DMS79 (cell line): ENCODE data around the gene CDCA4.

Experiments
- DNase-seq: peaks from one replicate; lab custom pipeline; 2025; lab: John Stamatoyannopoulos, UW

CDCA4 gene

DNA sequence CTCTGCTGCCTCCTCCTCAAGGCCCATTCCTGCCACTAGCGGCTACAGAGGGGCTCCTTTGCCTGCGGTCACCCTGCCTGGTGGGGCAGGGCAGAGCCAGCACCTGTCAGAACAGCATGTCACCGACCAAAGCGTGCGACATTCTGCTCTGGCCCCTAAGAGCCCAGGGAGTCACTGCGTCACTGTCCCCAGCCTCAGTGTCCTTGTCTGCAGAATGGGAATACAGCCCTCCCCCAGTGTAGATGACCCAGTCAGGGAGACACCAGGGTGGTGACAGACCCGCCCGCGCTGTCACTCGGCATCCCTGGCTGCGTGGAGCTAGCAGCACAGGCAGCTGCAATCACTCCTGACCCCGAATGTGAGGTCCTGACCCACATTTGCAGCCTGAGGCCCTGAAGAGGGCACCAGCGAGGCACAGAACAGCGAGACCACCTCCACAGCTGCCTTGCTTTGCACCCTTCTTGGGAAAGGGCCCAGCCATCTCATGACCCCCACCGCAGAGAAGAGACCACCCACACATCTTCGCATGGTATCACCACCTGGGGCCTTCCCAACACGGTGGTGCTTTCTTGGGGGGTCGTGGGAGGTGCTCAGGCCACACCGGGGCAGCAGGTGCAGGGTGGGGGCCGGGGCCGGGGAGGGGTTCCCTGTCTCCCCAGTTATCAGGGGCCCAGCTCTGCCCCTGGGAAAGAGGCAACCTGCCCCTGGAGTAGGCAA is 45.2 kb downstream of the CDCA4 start:
- no peak for DNase-seq

DNA sequence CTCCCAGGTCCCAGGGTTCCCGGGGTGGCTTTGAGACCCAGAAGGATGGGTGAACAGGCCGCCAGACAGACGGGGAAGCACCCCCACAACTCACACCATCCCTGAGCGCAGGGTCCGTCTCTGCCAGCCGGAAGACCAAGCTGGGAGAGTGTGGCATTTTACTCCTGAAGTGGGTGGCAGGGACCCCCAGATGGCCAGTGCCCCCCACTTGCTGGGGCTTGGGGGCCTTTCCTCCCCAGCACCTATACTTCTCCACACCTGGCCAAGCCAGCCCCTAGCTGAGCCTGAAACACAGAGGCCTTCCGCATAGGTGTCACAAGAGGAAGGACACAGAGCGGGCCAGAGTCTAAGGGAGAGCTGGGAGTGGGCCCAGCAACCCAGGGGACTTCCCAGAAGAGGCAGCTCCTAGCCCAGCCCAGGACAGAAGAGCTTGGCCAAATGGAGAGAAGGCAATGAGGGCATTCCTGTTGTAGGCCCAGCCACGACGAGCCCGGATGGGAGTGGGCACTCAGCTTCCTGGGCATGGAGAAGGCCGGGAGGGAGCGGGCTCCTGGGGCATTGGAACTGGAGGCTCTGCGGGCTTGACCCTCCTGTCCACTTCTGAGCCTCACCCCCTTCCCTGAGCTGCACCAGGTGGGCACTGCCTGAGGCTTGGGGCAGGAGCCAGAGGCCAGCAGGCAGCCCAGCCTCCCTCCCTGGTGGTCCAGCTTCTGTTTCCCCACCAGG is 46.1 kb downstream of the CDCA4 start:
- DNase-seq: no peak

DNA sequence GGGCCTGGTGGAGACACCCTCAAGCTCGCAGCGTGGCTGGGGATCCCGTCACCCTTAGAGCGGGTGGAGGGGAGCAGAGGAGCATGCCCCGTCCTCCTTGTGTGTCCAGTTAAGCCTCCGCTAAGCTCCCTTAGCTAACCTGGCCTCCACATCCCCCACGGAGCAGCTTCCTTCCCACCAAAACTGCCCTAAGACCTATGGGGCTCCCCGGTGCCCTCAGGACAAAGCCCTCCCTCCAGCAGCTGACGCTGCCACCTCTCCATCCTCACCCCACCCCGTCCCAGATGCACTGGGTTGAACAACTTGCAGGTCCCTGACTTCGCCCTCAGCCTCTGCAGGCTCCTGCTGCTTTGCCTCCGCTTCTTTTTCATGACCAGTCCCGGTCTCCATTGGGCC is 46.7 kb downstream of the CDCA4 start:
- DNase-seq: no peak

DNA sequence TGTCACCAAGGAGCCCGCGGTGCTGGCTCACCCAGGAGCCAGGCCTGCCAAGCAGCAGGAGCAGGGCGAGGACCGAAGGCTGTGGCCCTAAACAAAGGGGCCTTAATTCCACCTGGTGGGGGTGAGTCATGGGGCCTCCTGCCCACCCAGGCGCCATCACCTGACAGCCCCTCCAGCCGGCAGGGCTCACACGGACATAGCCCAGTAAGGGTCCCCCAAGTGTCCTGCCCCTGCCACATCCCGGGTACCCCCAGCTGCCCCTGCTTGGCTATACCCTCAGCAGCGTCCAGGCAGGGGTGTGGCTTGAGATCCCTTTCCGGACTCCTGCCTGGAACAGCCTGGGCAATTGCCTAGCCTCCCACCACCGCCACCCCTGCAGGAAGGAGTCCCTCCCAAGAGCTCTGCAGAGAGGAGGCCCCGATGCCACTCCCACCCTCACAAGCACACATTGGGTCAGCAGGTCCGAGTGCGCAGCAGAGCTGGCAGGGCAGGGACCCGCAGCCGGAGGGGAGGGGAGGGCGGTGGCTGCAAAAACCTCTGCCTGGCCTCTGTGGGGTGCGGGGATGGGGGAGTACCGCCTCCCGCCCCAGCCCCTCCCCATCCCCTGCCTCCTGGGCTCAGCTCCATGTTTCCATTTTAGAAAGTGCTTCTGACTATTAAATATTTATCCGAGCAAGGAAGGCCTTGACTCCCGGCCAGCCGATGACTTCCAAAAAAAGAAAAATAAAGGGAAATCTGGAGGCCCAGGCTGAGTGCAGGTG is 47.3 kb downstream of the CDCA4 start:
- DNase-seq: peak; percentile 70

DNA sequence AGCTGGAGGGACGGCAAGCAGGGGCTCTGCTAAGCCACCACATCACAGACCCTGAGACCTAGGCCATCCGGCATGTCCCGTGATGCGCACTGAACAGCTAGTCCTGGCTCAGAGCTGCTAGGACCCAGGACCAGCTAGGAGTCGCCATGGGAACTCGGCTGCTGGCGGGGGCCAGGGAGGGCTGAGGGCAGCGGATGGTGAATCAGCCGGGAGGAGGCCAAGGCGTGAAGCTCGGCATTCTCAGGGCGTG is 47.8 kb downstream of the CDCA4 start:
- DNase-seq: peak; percentile 87

DNA sequence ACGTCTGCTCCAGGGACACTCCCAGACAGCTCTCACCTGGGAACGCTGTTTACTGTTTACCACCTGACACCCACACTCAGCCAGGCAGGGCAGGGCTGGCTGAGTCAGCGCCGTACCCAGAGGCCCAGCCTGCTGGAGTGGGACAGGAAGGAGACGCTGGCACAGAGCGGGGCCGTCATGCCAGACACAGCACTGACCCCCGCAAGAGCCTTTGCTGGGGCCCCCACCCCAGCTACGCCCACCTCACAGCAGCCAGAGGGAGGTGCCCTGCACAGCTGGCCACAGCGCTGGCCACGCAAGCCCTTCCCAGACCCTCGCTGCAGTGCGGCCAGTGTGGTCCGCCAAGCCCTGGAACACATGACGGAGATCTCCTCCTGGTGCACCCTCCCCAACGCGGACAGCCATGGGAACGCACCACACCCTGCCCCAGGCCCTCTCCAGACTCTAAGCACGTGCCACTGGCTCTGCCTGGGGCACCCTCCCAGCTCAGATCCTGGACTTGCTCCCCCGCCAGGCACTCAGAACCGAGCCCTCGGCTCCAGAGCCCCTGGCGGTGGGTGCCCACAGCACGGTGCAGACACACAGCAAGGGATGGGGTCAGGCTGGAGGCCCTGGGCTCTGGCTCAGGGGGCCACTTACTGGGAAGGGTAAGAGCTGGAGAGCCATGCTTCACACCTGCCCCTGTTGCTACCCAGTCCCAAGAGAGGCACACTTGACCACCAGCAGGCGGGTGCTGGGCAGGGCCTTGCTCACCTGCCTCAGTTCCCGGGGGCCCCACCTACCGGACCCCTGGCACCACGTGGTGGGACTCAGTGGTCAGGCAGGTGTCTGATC is 48.4 kb downstream of the CDCA4 start:
- peak; percentile 84 for DNase-seq

DNA sequence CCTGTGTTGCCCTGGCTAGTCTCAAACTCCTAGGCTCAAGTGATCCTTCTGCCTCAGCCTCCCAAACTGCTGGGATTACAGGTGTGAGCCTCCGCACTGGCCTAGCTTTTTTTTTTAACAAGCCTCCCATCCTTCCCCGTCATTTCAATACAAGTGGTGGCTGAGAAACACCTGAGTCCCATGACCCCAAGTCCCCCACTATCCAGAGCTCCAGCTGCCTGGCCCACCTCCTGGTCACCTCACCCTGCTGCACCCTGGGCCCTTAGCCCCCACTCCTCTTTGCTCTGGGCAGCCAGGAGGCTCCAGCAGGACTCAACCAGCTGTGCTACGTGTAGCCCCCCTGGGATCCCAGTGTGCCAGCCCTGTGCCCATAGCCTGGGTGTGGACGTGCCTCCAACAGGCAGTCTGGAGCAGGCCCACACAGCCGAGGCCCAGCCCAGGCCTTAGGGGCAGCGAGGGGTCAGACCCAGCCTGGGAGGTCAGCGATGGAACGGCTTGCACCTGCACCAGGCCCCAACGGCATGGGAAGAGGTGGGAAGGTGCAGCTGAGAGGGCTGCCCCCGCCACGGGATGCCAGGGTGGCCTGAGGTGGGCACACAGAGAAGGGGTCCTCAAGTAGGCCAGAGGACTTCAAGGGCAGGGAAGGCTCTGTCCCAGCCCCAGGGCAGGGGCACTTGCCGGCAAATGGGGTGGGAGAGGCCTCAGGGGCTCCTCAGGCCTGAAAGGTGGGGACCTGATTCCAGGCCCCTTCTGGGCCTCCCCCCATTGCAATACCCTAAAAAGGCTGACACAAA is 49.2 kb downstream of the CDCA4 start:
- no peak for DNase-seq

DNA sequence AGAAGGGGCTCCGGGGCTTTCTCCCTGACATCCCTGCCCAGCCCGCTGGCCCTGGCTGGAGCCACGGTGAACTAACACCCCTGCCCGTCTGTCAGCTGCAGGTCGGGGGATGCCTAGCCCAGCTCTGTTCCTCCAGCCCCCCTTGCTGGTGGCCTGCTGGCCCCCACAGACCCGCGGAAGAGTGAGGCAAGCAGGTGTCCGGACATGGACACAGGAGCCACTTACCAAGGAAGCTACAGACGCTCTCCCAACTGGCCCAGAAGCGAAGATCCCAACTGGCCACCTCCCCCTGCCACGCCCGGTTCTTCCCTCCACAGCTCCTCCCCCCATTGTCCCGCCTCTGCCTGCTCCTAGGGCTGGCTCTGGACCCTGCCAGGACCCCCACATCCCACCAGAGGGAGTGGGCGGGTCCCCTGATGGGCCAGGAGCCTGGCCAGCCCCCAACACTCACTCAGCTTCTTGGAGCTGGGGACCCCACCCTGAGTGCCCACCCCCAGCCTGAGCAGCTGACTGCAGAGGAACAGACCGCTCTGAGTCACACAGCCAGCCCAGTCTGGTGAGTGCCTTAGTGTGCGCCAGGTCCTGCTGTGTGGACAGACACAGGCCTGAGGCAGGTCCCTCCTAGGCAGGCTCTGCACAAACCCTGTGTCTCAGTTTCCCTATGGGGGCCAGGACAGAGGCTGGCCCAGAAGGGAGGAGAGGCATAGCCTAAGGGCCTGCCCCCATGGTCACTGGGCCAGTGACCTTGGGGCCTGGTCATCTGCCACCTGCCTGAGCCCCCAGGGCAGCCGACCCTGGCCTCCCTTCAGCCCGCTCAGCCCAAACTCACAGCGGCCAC is 50.4 kb downstream of the CDCA4 start:
- DNase-seq: no peak

DNA sequence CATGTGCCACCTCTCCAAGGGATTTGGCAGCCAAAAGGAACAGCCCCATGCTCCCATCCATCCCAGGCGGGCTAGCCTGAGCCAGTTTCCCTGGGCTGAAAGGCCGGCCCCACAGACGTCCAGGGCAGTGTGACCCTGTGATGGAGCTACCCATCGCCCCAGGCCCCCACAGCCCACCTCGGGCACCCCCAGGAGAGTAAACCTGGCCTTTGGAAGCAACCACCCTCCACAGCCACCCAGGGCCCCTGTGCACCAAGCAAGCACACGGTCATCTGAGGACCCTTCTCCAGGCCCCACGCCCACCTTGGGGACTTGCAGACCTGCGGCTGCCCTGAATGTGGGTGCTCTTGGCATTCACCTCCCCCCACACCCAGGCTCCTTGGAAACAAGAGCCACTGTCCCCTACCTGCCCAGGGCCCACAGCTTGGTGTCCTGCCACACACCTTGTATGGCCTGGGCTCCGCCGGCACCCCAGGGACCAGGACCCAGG is 51.1 kb downstream of the CDCA4 start:
- DNase-seq: no peak

DNA sequence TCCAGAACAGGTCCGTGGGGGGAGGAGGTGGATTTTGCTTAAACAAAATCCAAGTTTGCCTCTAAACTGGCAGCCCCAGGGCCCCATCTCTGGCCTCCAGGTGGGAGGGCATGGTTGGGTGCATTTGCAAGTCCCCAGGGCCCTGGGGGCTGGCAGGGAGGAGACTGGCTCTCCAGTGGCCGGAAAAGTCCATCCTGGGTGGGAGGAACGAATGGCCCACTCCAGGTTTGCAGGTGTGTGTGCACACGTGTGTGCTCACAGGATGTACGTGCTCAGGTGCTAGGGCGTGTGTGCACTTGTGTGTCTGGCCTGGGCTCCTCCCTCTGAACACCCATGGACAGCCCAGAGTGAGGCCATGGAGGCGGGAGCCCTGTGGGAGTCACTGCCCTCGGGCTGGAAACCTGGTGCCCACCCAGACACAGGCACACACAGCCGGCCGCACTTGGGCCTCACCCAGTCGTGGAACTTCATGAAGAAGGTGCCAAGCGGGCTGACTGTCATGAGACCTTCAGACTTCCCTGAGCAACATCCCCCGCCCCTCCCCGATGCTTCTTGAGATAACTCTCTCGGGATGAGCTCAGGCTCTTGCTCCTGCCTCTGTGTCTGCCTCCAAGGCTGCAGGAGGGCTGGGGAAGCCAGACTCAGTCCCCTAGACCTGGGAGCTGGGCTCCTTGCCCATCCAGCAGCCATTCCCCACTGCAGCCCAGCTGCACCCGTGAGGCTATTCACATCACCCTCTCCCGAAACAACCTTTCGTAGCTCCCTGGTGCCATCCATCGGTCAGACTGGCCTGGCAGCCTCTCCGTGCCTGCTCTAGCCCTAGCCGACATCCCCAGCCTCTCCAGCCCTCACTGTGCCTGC is 52.1 kb downstream of the CDCA4 start:
- DNase-seq: peak; percentile 63

DNA sequence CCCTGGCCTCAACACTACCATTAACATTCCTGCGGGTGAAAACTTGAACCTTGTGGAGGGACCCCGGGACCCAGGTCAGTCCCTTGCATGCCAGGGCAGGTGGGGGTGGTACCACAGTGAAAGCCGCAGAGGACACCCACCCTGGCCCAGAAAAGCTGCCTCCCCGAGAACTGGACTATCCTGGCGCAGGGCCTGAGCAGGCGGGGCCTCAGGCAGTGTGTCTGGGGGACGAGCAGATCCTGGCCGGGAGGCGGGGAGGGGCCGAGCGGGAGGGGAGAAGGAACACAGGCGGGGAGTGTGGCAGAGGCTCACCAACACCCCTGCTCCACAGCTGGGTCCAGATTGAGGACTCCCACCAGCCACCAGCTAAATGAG is 52.7 kb downstream of the CDCA4 start:
- DNase-seq: peak; percentile 66

DNA sequence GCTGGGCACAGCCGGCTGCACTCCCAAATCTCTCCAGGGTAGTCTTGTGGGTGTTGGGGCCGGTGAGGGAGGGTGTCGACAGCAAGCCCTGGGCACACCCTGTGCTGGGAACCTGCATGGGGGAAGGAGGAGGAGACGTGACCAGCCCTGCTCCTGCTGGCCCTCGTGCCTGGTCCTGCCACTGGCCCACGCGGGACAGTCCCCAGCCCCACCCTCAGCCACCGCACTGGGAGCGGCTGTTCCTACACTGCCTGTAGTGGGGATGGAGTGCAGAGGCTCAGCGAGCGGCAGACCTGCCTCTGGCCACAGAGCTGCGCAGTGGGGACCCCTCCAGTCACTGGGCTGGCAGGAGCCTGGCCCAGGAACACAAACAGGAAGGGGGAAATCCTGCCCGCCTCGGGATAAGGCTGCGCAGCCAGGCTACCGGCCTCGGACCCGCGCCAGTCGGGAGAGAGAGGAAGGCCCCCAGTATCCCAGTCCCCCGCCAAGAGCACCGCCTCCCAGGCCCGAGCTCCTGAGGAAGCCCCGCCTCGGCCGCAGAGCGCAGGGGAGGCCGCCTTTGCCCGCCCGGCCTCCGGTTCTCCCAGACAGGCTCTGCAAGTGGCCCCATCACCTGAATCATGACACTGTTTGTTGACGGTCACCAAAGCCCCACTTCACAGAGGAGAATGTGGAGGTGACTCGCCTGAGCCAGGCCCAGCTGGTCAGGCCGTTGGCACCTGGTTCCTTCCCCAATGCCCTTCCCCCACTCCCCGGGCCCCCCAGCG is 53.3 kb downstream of the CDCA4 start:
- peak; percentile 57 for DNase-seq

DNA sequence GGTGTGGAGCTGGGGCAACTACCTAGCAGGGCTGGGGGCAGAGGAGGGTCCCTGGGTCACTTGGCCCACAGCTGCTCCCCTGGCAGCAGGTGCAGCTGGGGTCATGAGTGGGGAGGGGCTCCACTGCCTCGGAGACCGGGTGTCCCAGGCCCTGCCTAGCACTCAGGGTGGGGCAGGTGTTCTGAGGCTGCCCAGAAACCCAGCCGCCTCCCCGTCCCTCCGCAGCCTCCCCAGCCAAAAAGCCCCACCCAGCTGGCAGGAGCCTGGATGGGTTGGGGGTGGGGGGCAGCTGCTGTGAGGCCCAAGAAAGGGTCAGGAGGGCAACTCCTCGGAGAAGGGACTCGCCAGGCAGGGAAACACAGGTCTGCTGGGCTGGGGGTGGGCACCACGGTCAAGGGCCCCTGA is 53.9 kb downstream of the CDCA4 start:
- no peak for DNase-seq

DNA sequence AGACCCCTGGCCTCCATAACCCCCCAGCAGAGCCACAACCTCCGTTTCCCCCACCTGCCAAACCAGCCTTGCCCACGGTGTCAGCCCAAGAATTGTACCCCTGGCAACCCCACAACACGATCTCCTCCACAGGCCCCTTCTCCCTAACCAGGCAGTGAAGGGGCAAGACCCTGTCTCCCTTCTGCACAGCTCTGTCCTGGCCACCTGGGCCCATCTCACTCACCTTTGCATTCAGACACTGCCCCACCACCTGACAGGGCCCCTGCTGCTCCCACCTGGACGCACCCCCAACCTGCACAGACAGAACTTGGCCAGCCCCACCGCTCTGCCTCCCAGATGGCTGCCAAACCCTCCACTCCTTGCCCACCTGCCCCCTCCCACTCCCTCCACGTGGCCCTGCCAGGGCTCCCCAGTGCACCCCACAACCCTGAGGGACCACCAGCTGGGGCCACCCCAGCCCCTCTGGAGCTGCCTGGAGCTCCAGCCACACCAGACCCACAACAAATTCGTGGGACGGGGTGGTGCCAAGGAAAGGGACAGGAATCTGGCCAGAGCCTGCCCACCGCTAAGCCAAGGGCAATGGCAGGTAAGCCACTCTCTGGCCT is 54.5 kb downstream of the CDCA4 start:
- no peak for DNase-seq

DNA sequence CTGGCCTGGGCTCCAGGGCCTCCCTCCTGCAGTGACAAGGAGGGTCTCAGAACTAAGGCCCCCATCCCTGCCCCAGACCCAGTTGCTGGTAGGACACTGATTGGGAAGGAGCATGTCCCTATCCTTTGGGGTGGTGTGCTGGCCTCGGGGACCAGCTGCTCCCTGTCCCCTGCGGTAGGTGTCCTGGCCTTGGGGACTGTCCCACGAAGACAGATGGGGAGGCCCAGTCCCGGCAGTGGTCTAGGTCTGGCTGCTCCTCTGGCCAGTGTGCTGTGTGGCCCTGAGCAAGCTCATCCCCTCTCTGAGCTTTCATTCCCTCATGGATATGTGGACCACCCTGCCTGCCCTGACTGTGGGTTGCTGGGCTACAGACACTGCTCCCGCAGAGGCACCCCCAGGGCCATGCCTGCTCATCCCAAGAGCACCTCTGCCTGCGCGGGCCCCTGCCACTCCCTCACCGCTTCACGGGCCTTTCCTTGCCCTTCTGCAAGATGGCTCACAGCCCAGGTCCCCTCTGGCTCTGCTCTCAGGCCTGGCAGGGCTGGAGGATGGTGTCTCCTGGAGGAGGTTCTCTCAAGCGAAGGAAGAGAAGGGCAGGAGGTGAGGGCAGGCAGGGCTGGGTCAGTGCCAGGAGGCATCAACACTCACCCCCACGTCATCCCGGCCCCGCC is 55.2 kb downstream of the CDCA4 start:
- DNase-seq: no peak

DNA sequence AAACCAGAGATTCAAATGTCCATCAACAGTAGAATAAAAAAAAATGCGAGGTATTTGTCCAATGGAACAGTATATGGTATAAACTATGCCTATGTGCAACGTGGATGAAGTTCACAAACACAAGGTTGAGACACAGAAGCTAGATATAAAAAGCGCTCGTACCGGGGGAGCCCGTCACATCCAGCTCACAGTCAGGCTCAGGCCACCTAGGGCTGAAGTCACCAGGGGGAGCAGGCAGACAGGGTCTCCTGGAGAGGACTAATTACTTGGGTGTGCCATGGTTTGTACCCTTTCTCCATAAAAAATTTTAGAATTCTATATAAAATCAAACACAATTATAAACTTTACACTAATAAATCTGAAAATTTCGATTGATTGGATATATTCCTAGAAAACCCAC is 56.3 kb downstream of the CDCA4 start:
- no peak for DNase-seq
